ENCODE data around the gene PIK3R6. TPM values are rescaled to one million over a fixed set of nuclear protein-coding genes. Genes with fewer than 3 reads are reported as not detected.

PIK3R6 gene
- total and polyA plus RNA-seq, 2 of the 4 experiments (the other 2 are of a cell fraction): not detected

- no peak overlapping the region for H4K5ac ChIP-seq (ENCODE audit: low read depth, low read length)
- ATAC-seq (ENCODE audit: low read depth): no peak
- 73% methylated on average over 5 of the region's 8 CpGs; no CpG with 5 or more reads in 1 of the 2 experiments for WGBS, 2 experiments (ENCODE audit: extremely low coverage in 2 of 2, insufficient read length in 1 of 2)
- no peaks in the 10 kb centered on the region for H3K9me3 ChIP-seq (ENCODE audit: control insufficient read depth, insufficient read depth, low read length)
- H3K14ac ChIP-seq (replicated peaks; ENCODE audit: low read depth, low read length): no peak overlapping the region
- H3K4me1 ChIP-seq (ENCODE audit: control insufficient read depth, insufficient read depth, low read length): no peaks in the 10 kb centered on the region
- H2BK5ac ChIP-seq (ENCODE audit: low read depth, low read length, poor library complexity, severe bottlenecking): no peak overlapping the region
- in situ Hi-C loops (cut with MboI; ENCODE audit: low sequenced_read_pairs): no loop called here
- no peak overlapping the region for H3K4me3 ChIP-seq (ENCODE audit: insufficient read depth, low read depth, low read length)
- no peak overlapping the region for H2BK15ac ChIP-seq (ENCODE audit: low read depth, low read length)
- H2AK5ac ChIP-seq (ENCODE audit: low read depth, low read length): no peak overlapping the region
- POLR2A ChIA-PET (ENCODE audit: unreplicated experiment): no interaction called here
- H3K23ac ChIP-seq (ENCODE audit: low read depth, low read length): no peak overlapping the region
- no peak overlapping the region for H3K18ac ChIP-seq (ENCODE audit: low read depth, low read length)
- CTCF ChIA-PET: interaction anchor here (0.6 kb wide), 1 partner anchor 436 kb away, joined by 3 read pairs; no protein-coding TSS in a partner anchor
- H2BK120ac ChIP-seq (ENCODE audit: low read depth, low read length): no peak overlapping the region
- intact Hi-C loops (cut with micrococcal nuclease): no loop called here
- BruUV-seq (replicated peaks): no TSS peak
- no peaks in the 10 kb centered on the region for H3K27me3 ChIP-seq (ENCODE audit: control insufficient read depth, insufficient read depth, low read length)
- H4K91ac ChIP-seq (ENCODE audit: insufficient read depth, low read depth, low read length): no peak overlapping the region
- no peak overlapping the region for H3K9ac ChIP-seq (ENCODE audit: low read depth, low read length)
- H3K27ac ChIP-seq (ENCODE audit: insufficient read depth, low read length): no peak overlapping the region
- H4K8ac ChIP-seq (ENCODE audit: low read depth in 2 of 2, low read length in 2 of 2): no peak overlapping the region
- no peak overlapping the region for H2AFZ ChIP-seq (replicated peaks; ENCODE audit: low read length, poor library complexity)
- H3K79me1 ChIP-seq (ENCODE audit: low read depth in 1 of 2, low read length in 2 of 2): no peaks in the 10 kb centered on the region
- TF ChIP-seq SMC3 (IDR thresholded peaks at IDR 0.05; ENCODE audit: low read depth, low read length): no peak
- no peak for TF ChIP-seq ELK1 (IDR thresholded peaks at IDR 0.05; ENCODE audit: borderline replicate concordance, low read depth, low read length)
- no peak for TF ChIP-seq MAFK (IDR thresholded peaks at IDR 0.05; ENCODE audit: low read depth, low read length)
- TF ChIP-seq NFE2L2 (IDR thresholded peaks at IDR 0.05; ENCODE audit: low read depth, low read length): no peak
- no peak for TF ChIP-seq MAZ (IDR thresholded peaks at IDR 0.05; ENCODE audit: borderline replicate concordance, low read depth, low read length)
- no peak for TF ChIP-seq BHLHE40 (IDR thresholded peaks at IDR 0.05; ENCODE audit: low read depth, low read length)
- no peak for TF ChIP-seq POLR2A (IDR thresholded peaks at IDR 0.05; ENCODE audit: low read depth, low read length)
- no peak for TF ChIP-seq USF2 (IDR thresholded peaks at IDR 0.05; ENCODE audit: low read depth, low read length)
- TF ChIP-seq CEBPB (IDR thresholded peaks at IDR 0.05; ENCODE audit: low read depth, low read length): no peak
- no peak for TF ChIP-seq CHD1 (IDR thresholded peaks at IDR 0.05; ENCODE audit: low read depth, low read length)
- no peak for TF ChIP-seq MXI1 (IDR thresholded peaks at IDR 0.05; ENCODE audit: borderline replicate concordance, low read depth, low read length)
- no peak for TF ChIP-seq FOS (IDR thresholded peaks at IDR 0.05; ENCODE audit: low read depth, low read length)
- no peak for TF ChIP-seq RCOR1 (IDR thresholded peaks at IDR 0.05; ENCODE audit: insufficient replicate concordance, low read length)
- TF ChIP-seq RAD21 (IDR thresholded peaks at IDR 0.05; ENCODE audit: low read length): no peak
- TF ChIP-seq CTCF (conservative IDR thresholded peaks at IDR 0.05; ENCODE audit: low read depth, low read length): no peak
- TF ChIP-seq RFX5 (IDR thresholded peaks at IDR 0.05; ENCODE audit: low read depth, low read length): no peak
- H3K36me3 ChIP-seq (ENCODE audit: control insufficient read depth, insufficient read depth, low read length): no peaks in the 10 kb centered on the region
- H3K56ac ChIP-seq (ENCODE audit: extremely low read depth, insufficient read depth, low read length): no peak overlapping the region
- H3K9me1 ChIP-seq (ENCODE audit: insufficient read depth, low read length): no peaks in the 10 kb centered on the region
- DNase-seq: no peak
- H2BK20ac ChIP-seq (ENCODE audit: low read depth, low read length): no peak overlapping the region
- dilution Hi-C loops (cut with HindIII; ENCODE audit: low sequenced_read_pairs, unreplicated experiment): no loop called here
- no peak overlapping the region for H3K4me2 ChIP-seq (ENCODE audit: low read depth, low read length)
- no peak overlapping the region for H2AK9ac ChIP-seq (replicated peaks; ENCODE audit: low read depth, low read length, poor library complexity)
- H3K4ac ChIP-seq (ENCODE audit: low read depth, low read length): no peak overlapping the region
- H4K20me1 ChIP-seq (ENCODE audit: insufficient read depth, low read length): no peaks in the 10 kb centered on the region
Measured at GRCh38 chr17:8818047-8818446, 49.4 kb downstream of the PIK3R6 start.
